ENCODE data around the gene PLIN4. TPM values are rescaled to one million over a fixed set of nuclear protein-coding genes. Genes with fewer than 3 reads are reported as not detected.

Gene PLIN4
- total and polyA plus RNA-seq, 9 of the 15 experiments (the other 6 are each of a cell fraction or from before 2014, with no cell fraction given), result 0.04 to 0.16 (median 0.07) TPM; not detected in 3

DNA sequence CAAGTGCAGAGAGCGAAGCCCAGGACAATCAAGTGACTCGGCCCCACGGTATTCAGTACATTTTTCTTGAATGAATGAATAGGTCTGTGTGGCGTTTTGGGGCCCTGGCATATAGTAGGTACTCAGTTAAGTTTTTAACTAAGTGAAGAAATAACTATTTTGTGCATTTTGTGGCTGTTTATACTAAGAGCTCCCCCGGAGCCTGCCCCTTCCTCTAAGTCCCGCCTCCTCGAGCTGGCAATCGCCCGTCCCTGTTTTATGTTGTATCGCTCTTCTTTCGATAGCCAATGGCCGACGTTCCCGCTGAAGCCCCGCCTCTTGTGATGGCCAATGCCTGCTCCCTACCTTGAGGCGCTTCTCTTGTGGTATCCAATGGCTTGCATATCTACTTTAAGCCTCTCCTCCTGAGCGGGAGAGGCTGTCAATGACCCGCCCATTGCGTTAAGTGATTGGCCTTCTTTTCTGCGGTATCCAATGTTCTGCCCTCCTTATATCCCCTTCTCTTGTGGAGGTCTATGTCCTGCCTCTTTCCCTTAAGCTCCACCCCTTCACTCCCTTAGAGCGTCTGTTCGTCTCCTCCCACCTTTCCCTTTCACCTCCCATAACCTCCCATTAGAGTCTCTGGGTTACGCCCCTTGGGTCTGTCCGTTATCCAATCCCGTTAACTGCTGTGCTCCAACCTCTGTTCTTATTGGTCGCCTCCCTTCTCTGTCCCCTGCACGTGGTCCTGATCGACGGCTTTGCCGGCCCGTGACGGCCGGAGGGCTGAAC lies 46.7 kb downstream of the PLIN4 start (continued):
- TF ChIP-seq, protein P1, sequence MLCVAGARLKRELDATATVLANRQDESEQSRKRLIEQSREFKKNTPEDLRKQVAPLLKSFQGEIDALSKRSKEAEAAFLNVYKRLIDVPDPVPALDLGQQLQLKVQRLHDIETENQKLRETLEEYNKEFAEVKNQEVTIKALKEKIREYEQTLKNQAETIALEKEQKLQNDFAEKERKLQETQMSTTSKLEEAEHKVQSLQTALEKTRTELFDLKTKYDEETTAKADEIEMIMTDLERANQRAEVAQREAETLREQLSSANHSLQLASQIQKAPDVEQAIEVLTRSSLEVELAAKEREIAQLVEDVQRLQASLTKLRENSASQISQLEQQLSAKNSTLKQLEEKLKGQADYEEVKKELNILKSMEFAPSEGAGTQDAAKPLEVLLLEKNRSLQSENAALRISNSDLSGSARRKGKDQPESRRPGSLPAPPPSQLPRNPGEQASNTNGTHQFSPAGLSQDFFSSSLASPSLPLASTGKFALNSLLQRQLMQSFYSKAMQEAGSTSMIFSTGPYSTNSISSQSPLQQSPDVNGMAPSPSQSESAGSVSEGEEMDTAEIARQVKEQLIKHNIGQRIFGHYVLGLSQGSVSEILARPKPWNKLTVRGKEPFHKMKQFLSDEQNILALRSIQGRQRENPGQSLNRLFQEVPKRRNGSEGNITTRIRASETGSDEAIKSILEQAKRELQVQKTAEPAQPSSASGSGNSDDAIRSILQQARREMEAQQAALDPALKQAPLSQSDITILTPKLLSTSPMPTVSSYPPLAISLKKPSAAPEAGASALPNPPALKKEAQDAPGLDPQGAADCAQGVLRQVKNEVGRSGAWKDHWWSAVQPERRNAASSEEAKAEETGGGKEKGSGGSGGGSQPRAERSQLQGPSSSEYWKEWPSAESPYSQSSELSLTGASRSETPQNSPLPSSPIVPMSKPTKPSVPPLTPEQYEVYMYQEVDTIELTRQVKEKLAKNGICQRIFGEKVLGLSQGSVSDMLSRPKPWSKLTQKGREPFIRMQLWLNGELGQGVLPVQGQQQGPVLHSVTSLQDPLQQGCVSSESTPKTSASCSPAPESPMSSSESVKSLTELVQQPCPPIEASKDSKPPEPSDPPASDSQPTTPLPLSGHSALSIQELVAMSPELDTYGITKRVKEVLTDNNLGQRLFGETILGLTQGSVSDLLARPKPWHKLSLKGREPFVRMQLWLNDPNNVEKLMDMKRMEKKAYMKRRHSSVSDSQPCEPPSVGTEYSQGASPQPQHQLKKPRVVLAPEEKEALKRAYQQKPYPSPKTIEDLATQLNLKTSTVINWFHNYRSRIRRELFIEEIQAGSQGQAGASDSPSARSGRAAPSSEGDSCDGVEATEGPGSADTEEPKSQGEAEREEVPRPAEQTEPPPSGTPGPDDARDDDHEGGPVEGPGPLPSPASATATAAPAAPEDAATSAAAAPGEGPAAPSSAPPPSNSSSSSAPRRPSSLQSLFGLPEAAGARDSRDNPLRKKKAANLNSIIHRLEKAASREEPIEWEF (CRISPR knock-in tag; IDR thresholded peaks at IDR 0.05), result no peak
- TF ChIP-seq SREBF1 (IDR thresholded peaks at IDR 0.05; ENCODE audit: borderline replicate concordance, low read depth, low read length) (peak; percentile 77; the same call in 1 of the 2 replicates), CREM (IDR thresholded peaks at IDR 0.05; ENCODE audit: low read depth) (peak; percentile 78), CBX2 (IDR thresholded peaks at IDR 0.05; ENCODE audit: insufficient read depth, low read length, poor library complexity, severe bottlenecking) (no peak), ZBTB7A (IDR thresholded peaks at IDR 0.05; ENCODE audit: borderline replicate concordance, control insufficient read depth, low read depth, low read length) (no peak), MNT (conservative IDR thresholded peaks at IDR 0.05) (peak; percentile 96), COPS2 (conservative IDR thresholded peaks at IDR 0.05) (no peak), ZNF589 (CRISPR knock-in tag; IDR thresholded peaks at IDR 0.05; ENCODE audit: low read depth) (no peak), ZBTB8A (IDR thresholded peaks at IDR 0.05; ENCODE audit: partially characterized antibody) (no peak), SIN3A (IDR thresholded peaks at IDR 0.05; ENCODE audit: borderline replicate concordance in 2 of 2, control insufficient read depth in 1 of 2, low read depth in 2 of 2, low read length in 2 of 2) (no peak), ZBTB17 (CRISPR knock-in tag; IDR thresholded peaks at IDR 0.05) (no peak), SRSF1 (IDR thresholded peaks at IDR 0.05; ENCODE audit: low read depth, low read length) (no peak), SP1 (CRISPR knock-in tag; IDR thresholded peaks at IDR 0.05) (peak; percentile 96), FOS (IDR thresholded peaks at IDR 0.05; ENCODE audit: extremely low read depth, insufficient read length) (peak; percentile 99), EP300 (IDR thresholded peaks at IDR 0.05; ENCODE audit: low read length) (no peak), ZSCAN32 (CRISPR knock-in tag; IDR thresholded peaks at IDR 0.05) (no peak), PURB (CRISPR knock-in tag; IDR thresholded peaks at IDR 0.05; ENCODE audit: low read depth) (no peak), KHSRP (IDR thresholded peaks at IDR 0.05) (no peak)
- TF ChIP-seq, protein P2, sequence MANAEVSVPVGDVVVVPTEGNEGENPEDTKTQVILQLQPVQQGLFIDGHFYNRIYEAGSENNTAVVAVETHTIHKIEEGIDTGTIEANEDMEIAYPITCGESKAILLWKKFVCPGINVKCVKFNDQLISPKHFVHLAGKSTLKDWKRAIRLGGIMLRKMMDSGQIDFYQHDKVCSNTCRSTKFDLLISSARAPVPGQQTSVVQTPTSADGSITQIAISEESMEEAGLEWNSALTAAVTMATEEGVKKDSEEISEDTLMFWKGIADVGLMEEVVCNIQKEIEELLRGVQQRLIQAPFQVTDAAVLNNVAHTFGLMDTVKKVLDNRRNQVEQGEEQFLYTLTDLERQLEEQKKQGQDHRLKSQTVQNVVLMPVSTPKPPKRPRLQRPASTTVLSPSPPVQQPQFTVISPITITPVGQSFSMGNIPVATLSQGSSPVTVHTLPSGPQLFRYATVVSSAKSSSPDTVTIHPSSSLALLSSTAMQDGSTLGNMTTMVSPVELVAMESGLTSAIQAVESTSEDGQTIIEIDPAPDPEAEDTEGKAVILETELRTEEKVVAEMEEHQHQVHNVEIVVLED (CRISPR knock-in tag; IDR thresholded peaks at IDR 0.05), result no peak

All from K562 (cell line).